ENCODE data around the gene ERLIN1.
A peak's percentile ranks its signal among the peaks of the same experiment; 100 is the strongest.
"Not testable (repeated sequence)": the region's sequence is repeated elsewhere in the genome, so short reads cannot be mapped to it uniquely, and the experiment has no call there.

Gene ERLIN1

GRCh38 chr10:100133801-100134200 lies 52.0 kb downstream of the ERLIN1 start:
- DNase-seq (ENCODE audit: low spot score): no peak

- DNase-seq (ENCODE audit: low spot score): no peak
Observed at GRCh38 chr10:100132427-100132826, 53.4 kb downstream of the ERLIN1 start.

- no peak for DNase-seq (ENCODE audit: low spot score)
Observed at GRCh38 chr10:100131571-100131970, 54.3 kb downstream of the ERLIN1 start.

GRCh38 chr10:100130831-100131230 lies 55.0 kb downstream of the ERLIN1 start:
- DNase-seq (ENCODE audit: low spot score): no peak

- DNase-seq (ENCODE audit: low spot score): no peak
Observed at GRCh38 chr10:100129424-100129823, 56.4 kb downstream of the ERLIN1 start.

GRCh38 chr10:100128951-100129350 lies 56.9 kb downstream of the ERLIN1 start:
- DNase-seq (ENCODE audit: low spot score): no peak

GRCh38 chr10:100125335-100125734 lies 60.5 kb downstream of the ERLIN1 start:
- DNase-seq (ENCODE audit: low spot score): not testable (repeated sequence)

GRCh38 chr10:100124097-100124496 lies 61.7 kb downstream of the ERLIN1 start:
- no peak for DNase-seq (ENCODE audit: low spot score)

GRCh38 chr10:100122780-100123179 lies 63.0 kb downstream of the ERLIN1 start:
- no peak for DNase-seq (ENCODE audit: low spot score)

- no peak for DNase-seq (ENCODE audit: low spot score)
Observed at GRCh38 chr10:100120550-100120949, 65.3 kb downstream of the ERLIN1 start.

- no peak for DNase-seq (ENCODE audit: low spot score)
Observed at GRCh38 chr10:100119726-100120125, 66.1 kb downstream of the ERLIN1 start.

GRCh38 chr10:100114976-100115770 lies 70.7 kb downstream of the ERLIN1 start:
- no peak for DNase-seq (ENCODE audit: low spot score)

- DNase-seq (ENCODE audit: low spot score): no peak
Observed at GRCh38 chr10:100114460-100114859, 71.4 kb downstream of the ERLIN1 start.

GRCh38 chr10:100109670-100110069 lies 76.2 kb downstream of the ERLIN1 start:
- no peak for DNase-seq (ENCODE audit: low spot score)

- DNase-seq (ENCODE audit: low spot score): no peak
Observed at GRCh38 chr10:100106865-100107264, 79.0 kb downstream of the ERLIN1 start.

- DNase-seq (ENCODE audit: low spot score): no peak
Observed at GRCh38 chr10:100104300-100104699, 81.5 kb downstream of the ERLIN1 start.

GRCh38 chr10:100103581-100103980 lies 82.2 kb downstream of the ERLIN1 start:
- DNase-seq (ENCODE audit: low spot score): no peak

GRCh38 chr10:100101192-100102076 lies 84.4 kb downstream of the ERLIN1 start:
- DNase-seq (ENCODE audit: low spot score): peak; percentile 31

GRCh38 chr10:100100651-100101184 lies 85.1 kb downstream of the ERLIN1 start:
- peak; percentile 31 for DNase-seq (ENCODE audit: low spot score)

Measured in RKO (cell line).